GM18508 (cell line): ENCODE measurements around the gene ZNF808.
"Not testable (repeated sequence)": the region's sequence is repeated elsewhere in the genome, so short reads cannot be mapped to it uniquely, and the experiment has no call there.

Experiments used
- ATAC-seq: cut with Tn5 transposase; IDR thresholded peaks from one replicate; pipeline ENCODE4 v1.9.1; 2021; ENCODE audit warnings: moderate number of reproducible peaks; ENCODE audit not compliant: insufficient read depth, unreplicated experiment

ZNF808 gene

GRCh38 chr19:52585604-52586003 is 58.1 kb downstream of the ZNF808 start:
- no peak for ATAC-seq

- no peak for ATAC-seq
Measured at GRCh38 chr19:52590728-52591127, 63.3 kb downstream of the ZNF808 start.

- no peak for ATAC-seq
Measured at GRCh38 chr19:52592301-52592700, 64.8 kb downstream of the ZNF808 start.

GRCh38 chr19:52593441-52593840 is 66.0 kb downstream of the ZNF808 start:
- not testable (repeated sequence) for ATAC-seq

DNA sequence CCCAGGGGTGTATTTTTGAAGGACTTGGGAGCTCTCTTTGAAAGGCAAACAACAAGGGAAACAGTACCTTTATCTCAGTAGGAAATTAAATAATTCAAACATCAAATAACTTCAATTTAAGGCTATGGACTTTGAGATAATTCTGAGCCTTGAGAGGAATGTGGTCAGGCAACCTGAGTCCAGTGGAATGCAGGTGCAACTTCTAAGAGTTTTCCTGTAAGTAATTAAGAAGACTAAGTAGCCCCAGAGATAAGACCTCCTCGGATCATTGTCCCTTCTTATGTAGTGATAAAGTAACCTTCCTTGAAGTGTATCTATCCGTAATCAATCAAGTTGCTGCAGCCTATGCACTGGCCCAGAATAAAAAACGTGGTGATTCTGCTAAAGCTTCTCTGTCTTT is 71.8 kb downstream of the ZNF808 start:
- ATAC-seq, result no peak

DNA sequence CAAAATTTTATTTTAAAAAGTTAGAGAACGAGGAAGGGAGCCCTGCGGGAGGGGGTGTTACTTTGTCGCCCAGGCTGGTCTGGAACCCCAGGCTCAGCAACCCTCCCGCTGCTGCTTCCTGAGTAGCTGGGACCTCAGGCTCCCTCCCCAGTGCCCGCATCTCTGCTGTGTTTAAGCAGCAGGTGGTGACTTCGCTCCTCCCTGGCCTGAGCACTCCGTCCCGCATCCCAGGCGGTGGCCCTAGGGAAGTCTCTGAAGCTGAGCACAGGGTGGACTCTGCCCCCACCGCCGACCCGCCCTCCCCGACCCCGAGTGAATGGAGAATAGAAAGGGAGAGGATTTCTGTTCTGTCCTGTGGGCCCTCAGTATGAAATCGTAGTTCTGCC is 73.2 kb downstream of the ZNF808 start:
- ATAC-seq, result no peak

DNA sequence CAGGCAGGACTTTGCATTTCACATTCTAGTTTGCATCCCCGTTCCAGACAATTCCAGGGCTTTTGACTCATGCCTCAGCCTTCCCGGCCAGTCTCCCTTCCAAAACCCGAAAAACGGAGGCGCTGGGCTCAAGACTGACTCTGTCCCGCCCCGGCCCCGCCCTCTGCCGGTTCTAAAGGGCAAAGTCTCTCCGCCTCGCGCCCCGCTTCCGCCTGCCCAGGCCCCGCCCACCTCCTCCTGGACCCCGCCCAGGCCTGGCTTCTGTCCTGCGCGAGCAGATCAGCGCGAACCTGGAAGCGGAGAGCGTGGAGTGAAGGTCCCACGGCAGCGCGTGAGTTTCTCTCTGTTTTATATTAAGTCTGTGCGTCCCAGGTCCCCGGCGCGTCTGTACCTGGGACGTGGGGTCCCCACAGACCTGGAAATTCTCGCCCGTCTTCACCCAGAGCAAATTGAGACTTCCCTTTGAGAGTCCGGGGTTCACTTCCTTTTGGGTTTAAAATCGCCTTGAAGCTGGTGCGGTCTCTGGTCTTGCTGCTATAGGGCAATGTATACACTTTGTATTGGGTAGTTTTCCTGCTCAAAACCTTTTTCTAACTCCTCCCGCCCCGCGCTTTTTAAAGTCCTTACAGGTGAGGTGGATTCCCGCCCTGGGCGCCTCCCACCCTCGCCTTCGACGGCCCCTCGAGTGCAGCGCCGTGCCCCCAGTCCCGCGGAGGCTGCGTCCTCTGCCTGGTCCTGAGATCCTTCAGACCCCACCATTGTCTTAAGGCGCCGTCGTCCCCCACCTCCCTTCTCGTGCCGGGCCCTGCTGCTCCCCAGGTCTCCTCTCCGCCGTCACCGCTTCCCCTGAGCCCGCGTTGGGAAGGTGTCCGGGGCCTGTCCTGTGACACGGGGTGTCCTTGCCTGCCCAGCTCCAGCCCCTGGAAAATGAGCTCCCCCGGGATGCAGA is 73.8 kb downstream of the ZNF808 start:
- no peak for ATAC-seq

DNA sequence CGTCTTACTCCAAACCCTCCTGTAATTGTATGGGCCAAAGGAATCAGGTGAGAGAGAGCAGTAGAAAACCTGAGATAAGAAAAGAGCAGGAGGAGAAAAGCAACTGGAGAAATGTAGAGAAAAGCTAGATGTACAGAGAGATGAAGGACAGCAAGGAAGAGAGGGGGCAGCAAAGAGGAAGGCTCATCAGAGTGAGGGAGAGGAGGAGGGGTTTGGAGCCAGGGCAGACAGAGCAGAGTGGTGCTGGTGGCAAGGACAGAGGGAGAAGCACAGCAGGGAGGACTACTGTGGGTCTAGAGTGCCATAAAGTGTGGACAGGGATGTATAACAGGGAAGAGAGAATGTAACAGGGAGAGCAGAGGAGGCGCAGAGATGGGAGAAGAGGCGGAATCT is 74.5 kb downstream of the ZNF808 start:
- not testable (repeated sequence) for ATAC-seq

GRCh38 chr19:52602941-52603340 is 75.5 kb downstream of the ZNF808 start:
- ATAC-seq, result no peak

DNA sequence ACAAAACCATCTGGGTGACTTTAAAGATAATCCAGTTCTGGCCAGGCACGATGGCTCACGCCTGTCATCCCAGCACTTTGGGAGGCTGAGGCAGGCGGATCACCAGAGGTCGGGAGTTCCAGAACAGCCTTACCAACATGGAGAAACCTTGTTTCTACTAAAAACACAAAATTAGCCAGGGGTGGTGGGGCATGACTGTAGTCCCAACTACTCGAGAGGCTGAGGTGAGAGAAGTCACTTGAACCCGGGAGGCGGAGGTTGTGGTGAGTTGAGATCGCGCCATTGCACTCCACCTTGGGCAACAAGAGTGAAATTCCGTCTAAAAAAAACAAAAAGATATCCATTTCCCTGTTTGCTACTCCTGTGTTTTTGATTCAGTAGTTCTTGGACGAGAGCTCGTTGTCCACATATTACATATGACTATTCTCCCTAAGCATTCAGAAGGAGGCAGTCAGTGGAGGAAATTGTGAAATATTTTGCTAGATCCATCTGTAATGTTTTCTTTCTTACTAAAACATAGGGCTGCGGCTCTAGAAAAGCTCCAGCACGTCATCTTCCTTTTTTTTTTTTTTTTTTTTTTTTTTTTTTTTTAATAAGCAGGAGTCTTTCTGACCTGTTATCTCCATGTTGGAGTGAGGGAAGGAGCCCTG is 76.2 kb downstream of the ZNF808 start:
- no peak for ATAC-seq
